Measurements from ENCODE around the gene TIMM22.

Gene TIMM22

GRCh38 chr17:980406-981291, 16.3 kb upstream of the TIMM22 start (continued):
- no peak for TF ChIP-seq ZNF155 (tag by site-specific recombination; IDR thresholded peaks at IDR 0.05)
- TF ChIP-seq GLI2 (tag by site-specific recombination; IDR thresholded peaks at IDR 0.05; ENCODE audit: borderline replicate concordance, low read depth), result no peak
- no peak for TF ChIP-seq ZNF140 (tag by site-specific recombination; IDR thresholded peaks at IDR 0.05)
- no peak for TF ChIP-seq KLF16 (tag by site-specific recombination; IDR thresholded peaks at IDR 0.05)
- TF ChIP-seq ZNF174 (tag by site-specific recombination; IDR thresholded peaks at IDR 0.05), result no peak
- TF ChIP-seq ZBTB26 (tag by site-specific recombination; optimal IDR thresholded peaks at IDR 0.05), result no peak
- no peak for TF ChIP-seq ZNF488 (tag by site-specific recombination; IDR thresholded peaks at IDR 0.05)
- no peak for TF ChIP-seq ZNF23 (tag by site-specific recombination; IDR thresholded peaks at IDR 0.05; ENCODE audit: borderline replicate concordance)
- no peak for TF ChIP-seq GLI4 (tag by site-specific recombination; IDR thresholded peaks at IDR 0.05)
- no peak for TF ChIP-seq ZNF26 (tag by site-specific recombination; IDR thresholded peaks at IDR 0.05)
- peak; percentile 55 for TF ChIP-seq KLF8 (tag by site-specific recombination; IDR thresholded peaks at IDR 0.05)
- TF ChIP-seq, protein P1, sequence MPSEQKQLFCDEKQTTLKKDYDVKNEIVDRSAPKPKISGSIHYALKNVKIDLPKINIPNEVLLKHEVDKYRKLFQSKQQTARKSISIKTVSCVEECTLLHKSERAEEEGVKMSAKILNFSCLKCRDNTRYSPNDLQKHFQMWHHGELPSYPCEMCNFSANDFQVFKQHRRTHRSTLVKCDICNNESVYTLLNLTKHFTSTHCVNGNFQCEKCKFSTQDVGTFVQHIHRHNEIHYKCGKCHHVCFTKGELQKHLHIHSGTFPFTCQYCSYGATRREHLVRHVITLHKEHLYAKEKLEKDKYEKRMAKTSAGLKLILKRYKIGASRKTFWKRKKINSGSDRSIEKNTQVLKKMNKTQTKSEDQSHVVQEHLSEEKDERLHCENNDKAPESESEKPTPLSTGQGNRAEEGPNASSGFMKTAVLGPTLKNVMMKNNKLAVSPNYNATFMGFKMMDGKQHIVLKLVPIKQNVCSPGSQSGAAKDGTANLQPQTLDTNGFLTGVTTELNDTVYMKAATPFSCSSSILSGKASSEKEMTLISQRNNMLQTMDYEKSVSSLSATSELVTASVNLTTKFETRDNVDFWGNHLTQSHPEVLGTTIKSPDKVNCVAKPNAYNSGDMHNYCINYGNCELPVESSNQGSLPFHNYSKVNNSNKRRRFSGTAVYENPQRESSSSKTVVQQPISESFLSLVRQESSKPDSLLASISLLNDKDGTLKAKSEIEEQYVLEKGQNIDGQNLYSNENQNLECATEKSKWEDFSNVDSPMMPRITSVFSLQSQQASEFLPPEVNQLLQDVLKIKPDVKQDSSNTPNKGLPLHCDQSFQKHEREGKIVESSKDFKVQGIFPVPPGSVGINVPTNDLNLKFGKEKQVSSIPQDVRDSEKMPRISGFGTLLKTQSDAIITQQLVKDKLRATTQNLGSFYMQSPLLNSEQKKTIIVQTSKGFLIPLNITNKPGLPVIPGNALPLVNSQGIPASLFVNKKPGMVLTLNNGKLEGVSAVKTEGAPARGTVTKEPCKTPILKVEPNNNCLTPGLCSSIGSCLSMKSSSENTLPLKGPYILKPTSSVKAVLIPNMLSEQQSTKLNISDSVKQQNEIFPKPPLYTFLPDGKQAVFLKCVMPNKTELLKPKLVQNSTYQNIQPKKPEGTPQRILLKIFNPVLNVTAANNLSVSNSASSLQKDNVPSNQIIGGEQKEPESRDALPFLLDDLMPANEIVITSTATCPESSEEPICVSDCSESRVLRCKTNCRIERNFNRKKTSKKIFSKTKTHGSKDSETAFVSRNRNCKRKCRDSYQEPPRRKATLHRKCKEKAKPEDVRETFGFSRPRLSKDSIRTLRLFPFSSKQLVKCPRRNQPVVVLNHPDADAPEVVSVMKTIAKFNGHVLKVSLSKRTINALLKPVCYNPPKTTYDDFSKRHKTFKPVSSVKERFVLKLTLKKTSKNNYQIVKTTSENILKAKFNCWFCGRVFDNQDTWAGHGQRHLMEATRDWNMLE (tag by site-specific recombination; conservative IDR thresholded peaks at IDR 0.05; ENCODE audit: low read depth), result no peak
- TF ChIP-seq ZNF660 (tag by site-specific recombination; IDR thresholded peaks at IDR 0.05), result no peak
- TF ChIP-seq, protein P2, sequence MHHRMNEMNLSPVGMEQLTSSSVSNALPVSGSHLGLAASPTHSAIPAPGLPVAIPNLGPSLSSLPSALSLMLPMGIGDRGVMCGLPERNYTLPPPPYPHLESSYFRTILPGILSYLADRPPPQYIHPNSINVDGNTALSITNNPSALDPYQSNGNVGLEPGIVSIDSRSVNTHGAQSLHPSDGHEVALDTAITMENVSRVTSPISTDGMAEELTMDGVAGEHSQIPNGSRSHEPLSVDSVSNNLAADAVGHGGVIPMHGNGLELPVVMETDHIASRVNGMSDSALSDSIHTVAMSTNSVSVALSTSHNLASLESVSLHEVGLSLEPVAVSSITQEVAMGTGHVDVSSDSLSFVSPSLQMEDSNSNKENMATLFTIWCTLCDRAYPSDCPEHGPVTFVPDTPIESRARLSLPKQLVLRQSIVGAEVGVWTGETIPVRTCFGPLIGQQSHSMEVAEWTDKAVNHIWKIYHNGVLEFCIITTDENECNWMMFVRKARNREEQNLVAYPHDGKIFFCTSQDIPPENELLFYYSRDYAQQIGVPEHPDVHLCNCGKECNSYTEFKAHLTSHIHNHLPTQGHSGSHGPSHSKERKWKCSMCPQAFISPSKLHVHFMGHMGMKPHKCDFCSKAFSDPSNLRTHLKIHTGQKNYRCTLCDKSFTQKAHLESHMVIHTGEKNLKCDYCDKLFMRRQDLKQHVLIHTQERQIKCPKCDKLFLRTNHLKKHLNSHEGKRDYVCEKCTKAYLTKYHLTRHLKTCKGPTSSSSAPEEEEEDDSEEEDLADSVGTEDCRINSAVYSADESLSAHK (tag by site-specific recombination; IDR thresholded peaks at IDR 0.05), result no peak
- no peak for TF ChIP-seq HIC1 (tag by site-specific recombination; IDR thresholded peaks at IDR 0.05)
- no peak for TF ChIP-seq ZNF248 (tag by site-specific recombination; IDR thresholded peaks at IDR 0.05)
- TF ChIP-seq ZNF768 (tag by site-specific recombination; IDR thresholded peaks at IDR 0.05), result no peak; the same call in 1 of the 2 replicates
- TF ChIP-seq ZNF514 (tag by site-specific recombination; IDR thresholded peaks at IDR 0.05), result no peak
- no peak; the same call in 1 of the 2 replicates for TF ChIP-seq SP3 (tag by site-specific recombination; IDR thresholded peaks at IDR 0.05)
- peak; percentile 98 for TF ChIP-seq ZNF654 (tag by site-specific recombination; IDR thresholded peaks at IDR 0.05; ENCODE audit: low read depth)
- TF ChIP-seq ZBTB7A (tag by site-specific recombination; IDR thresholded peaks at IDR 0.05; ENCODE audit: low read depth), result no peak
- no peak for TF ChIP-seq ZNF521 (tag by site-specific recombination; IDR thresholded peaks at IDR 0.05)
- TF ChIP-seq ZNF473 (tag by site-specific recombination; IDR thresholded peaks at IDR 0.05), result no peak
- TF ChIP-seq ZNF37A (tag by site-specific recombination; IDR thresholded peaks at IDR 0.05), result no peak
- TF ChIP-seq ZNF571 (tag by site-specific recombination; IDR thresholded peaks at IDR 0.05), result no peak
- TF ChIP-seq ZNF10 (tag by site-specific recombination; IDR thresholded peaks at IDR 0.05), result no peak

Measured in HEK293 (cell line).